ENCODE data around the gene TMEM250.
"Not testable (repeated sequence)": the region's sequence is repeated elsewhere in the genome, so short reads cannot be mapped to it uniquely, and the experiment has no call there.

Gene TMEM250

GRCh38 chr9:136118320-136119060 lies at the start of gene TMEM250:
Gene TMEM250, minus strand, starts transcription at chr9:136118875. Its CDS starts 1,975 bp downstream, at chr9:136116900.
- peak; percentile 96 for DNase-seq

DNA sequence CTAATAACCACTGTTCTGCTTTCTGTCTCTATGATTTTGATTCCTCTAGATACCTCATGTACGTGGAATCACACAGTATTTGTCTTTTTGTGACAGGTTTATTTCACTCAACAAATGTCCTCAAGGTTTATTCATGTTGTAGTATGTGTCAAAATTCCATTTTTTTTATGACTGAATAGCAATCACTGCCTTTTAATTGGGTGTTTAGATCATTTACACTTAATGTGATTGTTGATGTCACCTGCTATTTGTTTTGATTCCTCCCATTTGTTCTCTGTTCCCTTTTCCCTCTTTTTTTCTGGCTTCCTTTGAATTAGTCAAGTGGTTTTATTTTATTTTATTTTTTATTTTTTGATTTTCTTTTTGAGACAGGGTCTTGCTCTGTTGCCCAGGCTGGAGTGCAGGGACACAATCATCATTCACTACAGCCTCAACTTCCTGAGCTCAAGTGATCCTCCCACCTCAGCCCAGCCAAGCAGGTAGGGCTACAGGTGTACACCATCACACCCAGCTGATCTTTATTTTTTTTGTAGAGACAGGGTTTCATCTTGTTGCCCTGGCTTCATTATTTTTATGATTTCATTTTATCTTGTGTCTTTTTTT lies 44.7 kb upstream of the TMEM250 start:
- DNase-seq: no peak

GRCh38 chr9:136160995-136161610 lies 42.4 kb upstream of the TMEM250 start:
- no peak for DNase-seq

DNA sequence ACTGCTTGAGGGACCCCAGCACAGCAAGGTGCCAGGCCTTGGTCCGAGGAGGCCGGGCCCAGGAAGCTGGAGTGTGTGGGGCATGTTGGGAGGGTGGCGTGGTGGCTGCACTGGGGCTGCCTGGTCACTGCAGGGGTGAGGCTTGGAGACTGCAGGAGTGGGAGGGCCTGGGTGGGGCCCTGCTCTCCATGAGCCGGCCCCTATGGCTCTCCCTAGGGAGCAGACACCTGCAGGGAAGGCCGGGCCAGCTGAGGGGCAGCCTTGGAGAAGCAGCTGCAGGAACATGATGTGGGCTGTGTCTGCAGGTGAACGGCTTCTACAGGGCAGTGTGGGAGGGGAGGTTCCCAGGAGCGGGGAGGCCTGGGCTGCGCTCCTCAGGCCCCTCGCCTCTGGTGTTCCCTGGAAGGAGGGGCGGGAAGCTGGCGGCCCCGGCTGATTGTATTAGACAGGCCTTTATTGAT lies 41.7 kb upstream of the TMEM250 start:
- DNase-seq: no peak

GRCh38 chr9:136159851-136160250 lies 41.2 kb upstream of the TMEM250 start:
- no peak for DNase-seq

DNA sequence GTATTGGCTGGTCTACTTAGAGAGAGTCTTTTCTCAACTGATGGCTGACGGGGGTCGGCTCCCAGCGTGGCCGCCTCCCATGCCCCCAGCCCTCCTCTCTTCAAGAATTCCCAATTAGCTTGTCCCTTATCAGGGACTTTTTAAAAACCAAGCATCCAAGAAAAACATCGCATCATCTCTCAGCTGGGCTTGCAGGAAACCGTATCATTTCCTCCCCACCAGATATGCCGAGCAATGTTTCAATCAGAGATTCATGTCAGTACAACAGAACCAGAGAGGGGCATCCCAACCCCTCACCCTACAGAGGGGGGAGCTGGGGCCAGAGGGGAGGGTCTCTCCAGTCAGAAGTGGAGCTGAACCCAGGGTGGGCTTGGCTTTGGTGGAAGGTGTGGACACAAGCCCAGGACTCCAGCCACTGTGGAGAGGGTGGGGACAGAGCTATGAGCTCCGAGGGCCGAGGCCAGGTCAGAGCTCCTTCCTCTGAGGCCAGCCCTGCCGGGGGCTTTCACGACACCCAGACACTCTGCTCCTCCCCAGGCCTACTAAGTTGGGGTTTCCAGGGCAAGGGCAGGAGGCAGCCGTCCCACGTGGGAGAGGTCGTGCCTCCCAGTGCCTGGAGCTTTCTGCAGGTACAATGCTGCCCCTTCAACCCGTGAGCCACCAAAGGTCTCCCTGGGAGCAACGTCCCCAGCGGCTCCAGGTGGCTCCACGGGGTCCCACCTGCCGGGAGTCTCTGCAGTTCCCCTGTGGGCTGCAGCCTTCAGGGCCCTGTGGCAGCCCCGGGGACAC lies 39.0 kb upstream of the TMEM250 start:
- no peak for DNase-seq

DNA sequence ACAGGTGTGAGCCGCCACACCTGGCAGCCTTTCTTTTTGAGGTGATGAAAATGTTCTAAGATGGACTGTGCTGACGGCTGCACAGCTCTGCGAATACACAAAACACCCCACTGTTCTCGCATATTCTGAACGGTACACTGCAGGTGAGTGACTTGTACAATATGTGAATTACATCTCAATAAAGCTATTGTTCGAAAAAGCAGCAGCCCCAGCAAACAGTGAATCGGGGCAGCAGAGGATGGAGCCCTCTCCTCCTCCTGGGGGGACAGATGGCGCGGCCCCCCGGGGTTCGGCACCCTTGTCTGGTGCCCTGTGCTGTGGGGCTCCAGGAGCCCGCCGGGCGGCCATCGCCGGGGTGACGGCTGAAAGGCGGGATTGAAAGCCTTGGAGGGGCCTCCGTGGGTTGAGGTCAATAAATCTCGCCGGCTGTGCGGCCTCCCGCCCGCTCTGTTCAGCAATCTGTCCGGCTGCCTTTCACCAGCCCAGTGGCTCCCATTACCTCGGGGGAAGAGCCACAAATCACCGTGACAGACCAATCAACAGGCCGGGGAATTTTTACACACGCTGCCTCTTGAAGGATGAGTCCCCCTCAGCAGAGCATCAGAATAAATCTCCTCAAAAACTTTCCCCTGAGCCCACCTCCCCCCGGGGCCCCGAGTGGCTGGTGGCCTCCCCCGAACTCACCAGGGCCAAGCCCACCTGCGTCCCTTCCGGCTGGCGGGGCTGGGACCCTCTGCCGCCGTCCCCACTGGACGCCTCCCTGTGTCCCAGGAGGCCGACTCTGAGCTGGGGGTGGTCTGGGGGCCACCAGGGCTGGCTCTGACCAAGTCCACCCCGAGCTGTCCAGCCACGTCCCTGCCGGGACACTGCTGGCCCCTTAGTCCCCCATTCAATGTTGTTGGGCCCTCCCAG lies 37.8 kb upstream of the TMEM250 start:
- DNase-seq: no peak

DNA sequence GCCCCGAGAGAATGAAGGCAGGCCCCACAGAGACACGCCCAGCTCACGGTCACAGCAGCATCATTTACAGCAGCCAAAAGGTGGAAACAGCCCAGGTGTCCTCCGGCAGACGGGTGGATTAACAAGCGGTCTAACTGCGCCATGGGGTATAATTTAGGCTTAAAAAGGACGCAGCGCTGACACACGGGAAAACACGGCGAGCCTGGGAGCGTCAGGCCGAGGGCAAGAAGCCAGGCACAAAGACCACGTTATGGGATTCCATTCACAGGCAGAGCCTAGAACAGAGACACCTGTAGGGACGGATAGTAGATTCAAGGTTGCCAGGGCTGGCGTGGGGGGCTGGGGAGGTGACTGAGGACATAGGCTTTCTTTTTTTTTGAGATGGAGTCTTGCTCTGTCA lies 36.9 kb upstream of the TMEM250 start:
- no peak for DNase-seq

DNA sequence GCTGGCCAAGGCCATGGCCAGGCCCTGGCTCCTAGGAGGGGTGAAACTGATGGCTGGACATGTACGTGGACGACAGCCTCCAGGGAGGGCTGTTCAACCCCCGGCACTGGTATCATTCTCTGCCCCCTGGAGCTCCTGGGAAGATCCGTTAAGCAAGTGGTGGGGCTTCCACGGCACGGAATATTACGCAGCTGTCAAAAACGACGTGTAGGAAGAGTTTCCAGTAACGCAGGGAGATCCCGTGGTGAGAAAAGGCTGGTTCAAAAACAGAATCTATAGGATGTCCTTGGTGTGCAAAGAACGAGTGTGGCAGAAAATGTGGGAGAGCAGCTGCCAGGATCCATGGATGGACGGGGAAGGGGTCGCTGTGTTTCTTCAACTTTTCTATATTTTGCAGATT lies 36.3 kb upstream of the TMEM250 start:
- no peak for DNase-seq

DNA sequence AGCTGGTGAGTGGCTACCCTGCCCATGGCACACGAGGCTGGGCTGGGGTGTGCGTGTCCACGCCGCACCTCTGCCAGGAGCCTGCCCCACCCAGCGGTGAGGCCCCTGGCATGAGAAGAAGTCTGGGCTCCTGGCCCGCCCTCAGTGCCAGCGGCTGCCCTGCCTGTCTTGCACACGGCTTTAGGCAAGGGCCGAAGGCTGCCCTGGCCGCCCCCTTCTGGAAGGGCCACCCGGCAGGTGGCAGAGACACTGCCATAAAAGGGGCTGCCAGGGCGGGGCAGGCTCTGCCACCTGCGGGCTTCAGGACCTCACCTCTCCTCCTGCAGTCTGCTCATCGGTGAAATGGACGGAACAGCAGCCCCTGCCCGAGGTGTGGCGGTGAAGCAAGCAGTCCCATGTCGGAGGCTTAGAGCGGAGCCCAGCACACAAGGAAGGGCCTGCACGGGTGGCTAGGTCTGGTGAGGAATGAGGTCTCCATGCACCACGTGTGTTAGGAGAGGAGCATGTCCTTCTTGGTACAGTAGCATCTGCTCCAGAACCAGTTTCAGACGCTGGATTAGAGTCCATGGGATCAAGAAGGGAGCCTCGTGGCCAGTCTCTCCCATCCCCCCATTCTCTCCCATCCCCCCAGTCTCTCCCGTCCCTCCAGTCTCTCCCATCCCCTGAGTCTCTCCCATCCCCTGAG lies 34.8 kb upstream of the TMEM250 start:
- no peak for DNase-seq

DNA sequence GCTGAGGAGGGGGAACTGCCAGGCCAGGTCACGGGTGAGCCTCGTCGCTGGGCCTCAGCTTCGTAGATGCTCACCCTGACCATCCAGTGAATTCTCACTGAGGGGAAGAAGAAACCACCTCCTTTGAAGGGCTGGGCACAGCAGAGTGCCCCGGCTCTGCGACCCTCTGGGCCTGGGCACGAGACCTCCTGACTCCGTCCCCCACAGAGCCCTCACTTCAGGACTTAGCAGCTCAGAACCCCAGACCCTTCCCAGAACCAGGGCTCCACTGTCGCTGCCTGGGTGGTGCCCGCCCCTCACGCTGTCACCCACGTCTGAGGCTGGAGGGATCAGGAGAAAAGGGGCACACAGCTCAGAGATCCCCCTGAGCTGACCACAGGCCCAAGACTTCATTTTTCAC lies 34.3 kb upstream of the TMEM250 start:
- no peak for DNase-seq

GRCh38 chr9:136152543-136152866 lies 33.8 kb upstream of the TMEM250 start:
- no peak for DNase-seq

DNA sequence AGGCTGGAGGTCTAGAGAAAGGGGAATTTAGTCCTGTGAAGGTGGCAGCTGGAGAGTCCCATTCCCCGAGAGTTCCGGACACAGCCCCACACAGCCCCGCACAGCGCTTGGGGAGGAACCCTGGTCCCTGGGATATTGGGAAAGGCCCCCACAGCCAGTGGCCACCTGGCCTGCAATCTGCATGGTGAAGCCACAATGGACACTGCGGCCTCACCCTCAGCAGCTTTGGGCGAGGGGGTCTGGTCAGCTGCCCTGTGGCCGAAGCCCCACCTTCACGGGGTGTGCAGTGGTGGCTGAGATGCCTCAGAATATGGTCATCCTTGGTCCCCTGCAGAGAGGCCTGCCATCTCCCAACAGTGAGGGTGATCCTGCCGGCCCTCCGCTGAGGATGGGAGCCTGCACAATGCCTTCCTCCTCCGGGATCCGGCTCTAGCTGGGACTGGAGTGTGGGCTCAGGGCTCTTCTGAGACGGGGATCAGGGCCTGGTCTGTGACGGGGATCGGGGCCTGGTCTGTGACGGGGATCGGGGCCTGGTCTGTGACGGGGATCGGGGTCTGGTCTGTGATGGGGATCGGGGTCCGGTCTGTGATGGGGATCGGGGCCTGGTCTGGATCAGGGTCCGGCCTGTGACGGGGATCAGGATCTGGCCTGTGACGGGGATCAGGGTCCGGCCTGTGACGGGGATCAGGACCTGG lies 33.3 kb upstream of the TMEM250 start:
- no peak for DNase-seq

DNA sequence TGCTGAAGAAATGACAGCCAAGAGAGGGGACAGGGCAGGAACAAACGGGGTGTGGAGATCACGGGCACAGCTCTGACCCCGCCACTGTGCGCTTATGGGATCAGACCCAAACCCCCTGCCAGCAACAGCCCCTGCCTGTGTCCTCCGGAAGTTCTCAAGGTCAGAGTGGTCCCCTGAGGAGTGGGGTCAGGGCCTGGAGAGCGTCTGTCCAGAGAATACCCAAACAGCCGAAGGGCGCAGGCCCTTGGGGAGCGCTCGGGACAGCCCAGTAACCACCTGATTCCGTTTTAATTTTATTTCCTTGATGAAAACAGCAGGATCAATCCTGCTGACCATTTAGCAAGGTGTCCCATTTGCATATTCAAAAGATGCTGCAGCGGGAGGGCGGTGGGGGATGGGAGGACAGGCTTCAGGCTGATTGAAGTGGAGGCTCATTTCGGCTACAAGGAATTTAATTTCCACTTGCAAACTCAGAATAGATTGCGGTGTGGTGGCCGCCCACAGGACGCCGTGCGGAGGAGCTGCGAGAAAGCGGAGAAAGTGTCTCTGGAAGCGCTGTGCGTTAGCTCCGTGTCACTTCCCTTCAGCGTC lies 32.6 kb upstream of the TMEM250 start:
- no peak for DNase-seq

GRCh38 chr9:136150664-136151213 lies 32.1 kb upstream of the TMEM250 start:
- DNase-seq: not testable (repeated sequence)

- no peak for DNase-seq
These were observed 31.2 kb upstream of the TMEM250 start for GRCh38 chr9:136149853-136150252.

- no peak for DNase-seq
These were observed 30.7 kb upstream of the TMEM250 start for GRCh38 chr9:136149337-136149736.

DNA sequence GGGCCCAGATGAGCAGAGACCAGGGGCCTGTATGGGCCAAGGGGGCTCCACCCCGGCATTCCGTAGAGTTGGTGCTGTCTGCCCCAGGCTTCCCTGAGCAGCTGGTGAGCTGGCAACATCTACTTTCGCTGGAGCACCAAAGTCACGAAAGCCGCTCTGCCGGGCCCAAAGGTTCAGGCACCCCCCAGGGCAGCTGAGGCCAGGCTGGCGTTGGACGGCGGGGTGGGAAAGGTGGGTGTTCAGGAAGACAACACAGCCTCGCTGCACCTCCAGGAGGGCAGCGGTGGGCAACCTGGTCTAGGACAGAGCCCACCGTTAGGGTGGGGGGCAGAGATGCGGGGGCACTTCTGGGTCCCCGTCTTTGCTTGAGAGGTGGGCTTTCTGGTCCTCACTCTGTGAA lies 30.1 kb upstream of the TMEM250 start:
- DNase-seq: no peak

DNA sequence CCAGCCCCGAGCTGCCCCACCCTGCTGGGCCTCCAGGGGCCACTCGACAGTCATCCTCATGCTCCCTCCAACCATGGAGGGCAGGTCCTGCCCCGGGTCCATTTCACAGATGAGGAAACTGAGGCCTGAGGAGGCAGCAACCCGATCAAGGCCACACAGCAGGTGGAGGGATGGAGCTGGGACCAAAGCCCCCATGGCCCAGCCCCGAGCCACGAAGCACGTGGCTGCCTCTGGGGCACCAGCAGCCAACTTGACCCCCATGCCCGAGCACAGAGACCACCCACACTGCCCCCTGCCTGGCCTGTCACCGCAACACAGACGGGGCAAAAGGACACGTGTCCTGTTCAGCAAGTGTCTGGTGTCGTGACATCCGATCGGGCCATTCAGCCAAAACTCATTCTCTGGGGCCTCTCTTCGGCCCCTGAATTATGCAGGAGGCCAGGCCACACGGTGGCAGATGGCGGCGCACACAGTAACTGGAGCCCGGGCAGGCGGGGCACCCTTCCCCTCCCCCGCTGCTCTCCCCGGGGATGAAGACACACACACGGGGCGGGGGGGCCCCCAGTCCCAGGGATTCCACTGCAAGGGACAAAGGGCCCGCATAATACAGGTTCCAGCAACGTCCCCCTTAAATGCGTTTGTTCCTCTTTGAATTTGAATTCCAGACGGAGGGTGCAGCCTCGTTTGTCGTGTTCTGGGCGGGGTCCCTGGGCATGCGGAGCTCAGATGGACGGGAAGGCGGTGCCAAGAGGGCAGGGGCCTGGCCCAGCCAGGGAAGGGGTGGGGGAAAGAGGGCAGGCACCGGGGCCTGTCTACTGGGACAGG lies 29.4 kb upstream of the TMEM250 start:
- DNase-seq: no peak
